ENCODE data around the gene KBTBD12.

DNA sequence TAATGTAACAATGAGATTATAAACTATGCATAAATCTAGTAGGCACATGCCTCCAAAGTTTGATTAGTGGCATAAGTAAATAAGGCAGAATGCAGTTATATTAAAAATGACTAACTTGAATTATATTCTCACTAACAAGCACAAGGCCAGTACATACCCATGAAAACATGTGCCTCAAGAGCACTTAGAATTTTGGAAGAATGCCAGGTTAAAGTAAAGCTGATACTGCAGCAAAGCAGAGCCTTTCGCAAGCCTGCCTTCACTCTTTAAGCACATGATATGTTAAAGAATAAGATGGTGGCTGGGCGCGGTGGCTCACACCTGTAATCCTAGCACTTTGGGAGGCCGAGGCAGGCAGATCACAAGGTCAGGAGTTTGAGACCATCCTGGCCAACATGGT is 49.0 kb downstream of the KBTBD12 start:
- TF ChIP-seq, protein P1, sequence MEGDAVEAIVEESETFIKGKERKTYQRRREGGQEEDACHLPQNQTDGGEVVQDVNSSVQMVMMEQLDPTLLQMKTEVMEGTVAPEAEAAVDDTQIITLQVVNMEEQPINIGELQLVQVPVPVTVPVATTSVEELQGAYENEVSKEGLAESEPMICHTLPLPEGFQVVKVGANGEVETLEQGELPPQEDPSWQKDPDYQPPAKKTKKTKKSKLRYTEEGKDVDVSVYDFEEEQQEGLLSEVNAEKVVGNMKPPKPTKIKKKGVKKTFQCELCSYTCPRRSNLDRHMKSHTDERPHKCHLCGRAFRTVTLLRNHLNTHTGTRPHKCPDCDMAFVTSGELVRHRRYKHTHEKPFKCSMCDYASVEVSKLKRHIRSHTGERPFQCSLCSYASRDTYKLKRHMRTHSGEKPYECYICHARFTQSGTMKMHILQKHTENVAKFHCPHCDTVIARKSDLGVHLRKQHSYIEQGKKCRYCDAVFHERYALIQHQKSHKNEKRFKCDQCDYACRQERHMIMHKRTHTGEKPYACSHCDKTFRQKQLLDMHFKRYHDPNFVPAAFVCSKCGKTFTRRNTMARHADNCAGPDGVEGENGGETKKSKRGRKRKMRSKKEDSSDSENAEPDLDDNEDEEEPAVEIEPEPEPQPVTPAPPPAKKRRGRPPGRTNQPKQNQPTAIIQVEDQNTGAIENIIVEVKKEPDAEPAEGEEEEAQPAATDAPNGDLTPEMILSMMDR (IDR thresholded peaks at IDR 0.05 in 8 of 11, conservative IDR thresholded peaks at IDR 0.05 in 3 of 11): no peak
- TF ChIP-seq POLR2A (IDR thresholded peaks at IDR 0.05) (no peak), POLR2AphosphoS5 (IDR thresholded peaks at IDR 0.05) (no peak)

Measured in spleen (tissue), 7 donors.